HG03064 (cell line): ENCODE data around the gene DPEP1.
"Not testable (repeated sequence)": the region's sequence is repeated elsewhere in the genome, so short reads cannot be mapped to it uniquely, and the experiment has no call there.

ENCODE experiments used
- ATAC-seq: cut with Tn5 transposase; IDR thresholded peaks from one replicate; pipeline ENCODE4 v1.9.1; 2021; ENCODE audit warnings: low read depth; ENCODE audit not compliant: unreplicated experiment

DPEP1 gene

DNA sequence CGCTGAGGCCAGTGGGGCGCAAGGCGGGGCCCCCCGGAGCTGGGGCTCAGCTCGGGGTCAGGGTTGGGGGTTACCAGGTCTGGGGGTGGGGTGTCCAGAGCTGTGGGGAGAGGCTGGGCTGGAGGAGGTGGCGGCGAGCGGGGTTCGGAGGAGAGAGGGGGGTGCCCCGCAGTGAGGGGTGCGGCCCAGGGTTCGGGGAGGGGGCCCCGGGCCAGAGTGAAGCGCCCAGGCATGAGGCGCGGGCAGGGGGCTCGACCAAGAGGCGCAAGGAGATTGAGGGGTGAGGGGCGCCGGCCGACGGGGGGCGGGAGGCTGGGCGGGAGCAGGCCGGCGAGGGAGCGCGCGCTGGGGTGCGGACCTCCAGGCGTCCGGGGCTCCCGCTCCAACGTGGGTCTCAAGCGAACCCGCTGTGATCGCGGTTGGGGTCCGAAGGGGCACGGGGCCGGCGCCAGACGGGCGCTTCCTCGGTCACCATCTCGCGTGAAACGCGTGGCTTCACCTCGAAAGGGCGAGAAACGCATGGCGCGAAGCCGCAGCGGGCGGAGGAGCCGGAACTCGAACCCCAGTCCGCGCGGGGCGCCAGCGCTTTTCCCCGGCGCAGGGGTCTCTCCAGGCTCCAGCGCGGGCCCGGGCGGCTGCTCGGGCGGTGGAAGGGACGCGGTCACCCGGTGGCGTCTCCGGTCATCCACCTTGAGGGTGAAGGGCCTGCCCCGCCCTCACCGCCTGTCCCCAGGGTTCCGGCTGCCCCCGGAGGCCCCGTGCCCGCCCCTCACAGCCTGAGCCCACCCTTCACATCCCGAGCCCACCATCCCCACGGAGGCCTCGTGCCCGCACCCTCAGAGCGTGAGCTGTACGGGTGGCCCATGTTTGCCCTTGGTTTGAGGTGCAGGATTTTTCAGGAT, 37.0 kb upstream of the DPEP1 start:
- no peak for ATAC-seq

DNA sequence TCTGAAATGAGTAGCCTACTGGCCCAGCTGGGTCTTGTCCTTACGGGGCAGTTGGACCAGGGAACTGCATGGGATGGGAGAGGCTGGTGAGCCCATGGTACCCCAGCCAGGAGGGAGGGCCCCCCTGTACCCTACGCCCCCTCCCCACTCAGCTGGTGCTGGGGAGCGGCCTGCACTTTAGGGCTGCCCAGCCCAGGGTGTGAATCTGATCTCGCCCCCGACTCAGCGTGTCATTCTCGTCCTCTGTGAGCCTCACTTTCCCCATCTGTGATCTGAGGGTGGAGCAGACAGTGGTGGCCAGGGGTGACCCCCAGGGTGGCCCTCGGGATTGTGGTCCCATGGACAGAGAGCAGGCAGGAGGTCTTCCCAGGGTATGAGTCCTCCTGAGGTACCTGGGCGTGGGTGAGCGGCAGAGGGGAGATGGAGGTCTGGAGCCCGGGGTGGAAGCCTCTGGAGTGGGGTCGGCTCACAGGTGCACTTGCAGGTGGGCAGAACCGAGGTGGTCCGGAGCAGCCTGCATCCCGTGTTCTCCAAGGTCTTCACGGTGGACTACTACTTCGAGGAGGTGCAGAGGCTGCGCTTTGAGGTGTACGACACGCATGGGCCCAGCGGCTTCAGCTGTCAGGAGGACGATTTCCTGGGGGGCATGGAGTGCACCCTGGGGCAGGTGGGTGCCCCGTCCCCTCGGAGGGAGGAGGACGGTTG, 36.2 kb upstream of the DPEP1 start:
- no peak for ATAC-seq

DNA sequence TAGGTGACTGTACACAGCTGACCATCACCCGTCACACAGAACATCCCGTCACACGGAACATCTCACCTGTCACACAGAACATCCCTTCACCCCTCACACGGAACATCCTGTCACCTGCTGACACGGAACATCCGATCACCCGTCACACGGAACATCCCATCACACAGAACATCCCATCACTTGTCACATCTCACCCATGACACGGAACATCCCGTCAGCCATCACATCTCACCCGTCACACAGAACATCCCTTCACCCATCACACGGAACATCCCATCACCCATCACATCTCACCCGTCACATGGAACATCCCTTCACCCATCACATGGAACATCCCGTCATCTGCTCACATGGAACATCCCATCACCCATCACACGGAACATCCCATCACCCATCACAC, 34.1 kb upstream of the DPEP1 start:
- no peak for ATAC-seq

DNA sequence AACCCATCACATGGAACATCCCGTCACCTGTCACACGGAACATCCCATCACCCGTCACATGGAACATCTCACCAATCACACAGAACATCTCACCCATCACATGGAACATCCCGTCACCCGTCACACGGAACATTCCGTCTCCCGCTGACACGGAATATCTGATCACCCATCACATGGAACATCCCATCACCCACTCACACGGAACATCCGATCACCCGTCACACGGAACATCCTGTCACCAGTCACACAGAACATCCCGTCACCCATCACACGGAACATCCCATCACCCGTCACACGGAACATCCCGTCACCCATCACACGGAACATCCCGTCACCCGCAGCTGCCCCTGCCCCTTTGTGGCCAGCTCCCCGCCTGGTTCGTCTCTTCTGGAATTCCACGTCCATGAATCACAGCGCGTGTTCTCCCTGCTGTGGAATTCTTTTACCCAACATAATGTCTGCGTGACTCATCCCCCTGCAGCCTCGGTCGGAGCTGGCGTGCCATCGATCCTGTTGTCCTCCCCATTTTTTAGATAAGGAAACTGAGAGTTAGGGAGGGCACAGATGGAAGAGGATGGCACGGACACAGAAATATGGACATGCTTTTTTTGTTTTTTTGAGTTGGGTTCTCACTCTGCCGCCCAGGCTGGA, 32.3 kb upstream of the DPEP1 start:
- ATAC-seq: no peak

DNA sequence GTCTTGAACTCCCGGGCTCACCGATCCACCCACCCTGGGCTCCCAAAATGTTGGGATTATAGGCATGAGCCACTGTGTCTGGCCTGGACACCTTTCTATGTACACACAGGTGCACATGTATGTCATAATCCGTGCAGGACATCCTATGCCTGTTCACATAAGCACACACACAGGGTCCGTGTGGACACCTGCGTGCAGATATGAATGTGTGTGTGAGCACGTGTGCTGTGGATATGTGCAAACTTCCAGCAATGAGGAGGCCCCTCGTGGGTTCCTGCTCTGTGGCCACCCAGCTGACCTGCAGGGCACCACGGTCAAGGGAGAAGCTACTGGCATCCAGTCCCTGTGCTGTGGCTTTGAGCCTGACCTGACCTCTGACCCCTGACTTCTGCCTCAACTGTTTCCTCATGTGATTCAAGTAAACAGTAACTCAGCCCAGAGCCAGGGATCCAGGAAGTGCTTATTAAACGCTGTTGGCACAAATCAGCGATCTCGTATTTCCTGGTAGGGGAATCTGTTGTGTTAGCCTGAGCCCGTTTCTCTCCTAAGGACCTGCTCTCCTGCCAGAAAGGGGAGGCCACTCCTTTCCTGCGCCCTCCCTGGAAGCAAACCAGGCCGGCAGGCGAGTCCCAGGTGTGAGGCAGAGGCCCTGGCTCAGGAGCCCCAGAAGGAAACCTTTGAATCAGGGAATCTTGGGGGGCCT, 31.4 kb upstream of the DPEP1 start:
- no peak for ATAC-seq

DNA sequence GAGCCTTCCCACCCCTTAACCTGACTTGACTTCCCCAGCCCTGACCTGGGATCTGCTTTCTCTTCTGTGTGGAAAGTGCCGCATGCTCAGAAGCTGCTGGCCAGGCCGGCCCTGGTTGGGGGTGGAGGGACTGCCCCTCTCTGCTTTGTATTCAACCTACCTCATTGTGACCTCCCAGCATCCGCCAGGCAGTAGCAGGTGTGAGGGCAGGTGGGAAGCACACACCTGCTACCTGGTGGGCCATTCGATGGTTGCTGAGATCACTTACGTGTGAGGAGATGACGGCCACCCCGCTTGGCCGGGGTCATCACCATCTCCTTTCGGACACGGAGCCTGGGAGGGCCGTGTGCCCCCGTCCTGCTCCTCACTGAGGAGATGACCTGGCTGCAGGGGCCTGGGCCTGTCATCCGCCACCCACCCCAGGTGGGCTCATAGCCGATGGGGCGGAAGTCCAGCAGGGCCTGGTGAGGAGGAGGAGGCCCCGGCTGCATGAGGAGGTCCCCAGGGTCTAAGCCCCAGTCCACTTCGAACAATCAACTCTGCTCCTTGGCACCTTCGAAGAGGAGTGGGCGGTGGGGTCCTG, 30.7 kb upstream of the DPEP1 start:
- ATAC-seq: no peak

DNA sequence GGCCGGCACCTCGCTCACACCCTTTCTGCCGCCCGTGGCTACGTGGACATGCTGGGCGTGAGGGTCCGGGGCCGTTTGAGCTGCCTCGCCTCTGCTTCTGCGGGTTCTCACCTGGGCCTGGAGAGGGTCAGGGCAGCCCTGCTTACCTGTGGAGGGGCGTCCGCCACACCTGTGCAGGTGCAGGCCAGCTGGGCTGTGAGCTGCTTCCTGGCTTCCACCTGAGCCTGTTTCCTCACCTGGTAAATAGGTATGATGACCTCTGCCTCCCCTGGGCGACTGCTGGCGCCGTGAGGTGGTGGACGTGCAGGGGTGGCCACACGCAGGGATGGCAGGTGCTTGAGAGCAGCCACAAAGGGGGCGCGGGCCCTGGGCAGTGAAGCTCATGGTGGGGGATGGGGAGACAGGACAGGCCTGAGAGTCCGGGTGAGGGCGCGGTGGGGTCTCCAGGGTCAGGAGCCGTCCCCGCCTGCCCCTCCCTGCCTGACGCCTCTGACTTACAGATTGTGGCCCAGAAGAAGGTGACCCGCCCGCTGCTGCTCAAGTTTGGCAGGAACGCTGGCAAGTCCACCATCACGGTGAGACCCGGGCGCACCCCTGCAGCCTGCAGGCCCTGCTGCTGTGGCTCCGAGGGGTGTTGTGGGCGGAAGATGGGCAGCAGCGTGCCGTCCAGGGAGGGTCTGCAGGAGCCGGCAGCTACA, 30.1 kb upstream of the DPEP1 start:
- no peak for ATAC-seq

DNA sequence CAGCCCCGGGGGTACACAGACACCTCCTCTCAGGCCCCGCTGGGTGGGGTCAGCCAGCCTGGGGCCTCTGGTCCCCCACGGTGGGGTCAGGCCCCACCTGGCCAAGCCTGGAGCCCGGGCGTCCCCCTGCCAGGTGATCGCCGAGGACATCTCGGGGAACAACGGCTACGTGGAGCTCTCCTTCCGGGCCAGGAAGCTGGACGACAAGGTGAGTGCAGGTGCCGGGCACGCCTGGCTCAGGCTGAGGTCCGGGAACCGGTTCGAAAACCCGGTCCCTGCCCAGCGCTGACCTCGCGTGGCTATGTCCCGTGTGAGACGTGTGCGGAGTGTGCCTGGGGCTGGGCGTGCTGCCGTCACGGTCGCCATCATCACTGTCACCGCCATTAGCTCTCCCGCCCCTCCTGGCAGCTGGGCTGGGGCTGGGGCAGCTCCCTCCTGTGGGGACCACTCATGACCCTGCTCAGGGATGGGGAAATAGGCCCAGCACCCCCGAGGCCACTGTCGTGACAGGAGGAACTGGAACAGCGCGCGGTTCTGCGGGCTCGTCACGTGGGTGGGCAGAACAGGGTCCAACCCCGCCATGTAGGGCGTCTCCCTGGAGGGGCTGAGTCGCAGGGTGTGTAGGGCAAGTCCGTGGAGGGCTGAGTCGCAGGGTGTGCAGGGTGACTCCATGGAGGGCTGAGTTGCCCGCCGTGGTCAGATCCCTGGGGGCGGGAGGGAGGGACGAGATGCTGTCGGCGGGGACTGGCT, 29.4 kb upstream of the DPEP1 start:
- no peak for ATAC-seq

DNA sequence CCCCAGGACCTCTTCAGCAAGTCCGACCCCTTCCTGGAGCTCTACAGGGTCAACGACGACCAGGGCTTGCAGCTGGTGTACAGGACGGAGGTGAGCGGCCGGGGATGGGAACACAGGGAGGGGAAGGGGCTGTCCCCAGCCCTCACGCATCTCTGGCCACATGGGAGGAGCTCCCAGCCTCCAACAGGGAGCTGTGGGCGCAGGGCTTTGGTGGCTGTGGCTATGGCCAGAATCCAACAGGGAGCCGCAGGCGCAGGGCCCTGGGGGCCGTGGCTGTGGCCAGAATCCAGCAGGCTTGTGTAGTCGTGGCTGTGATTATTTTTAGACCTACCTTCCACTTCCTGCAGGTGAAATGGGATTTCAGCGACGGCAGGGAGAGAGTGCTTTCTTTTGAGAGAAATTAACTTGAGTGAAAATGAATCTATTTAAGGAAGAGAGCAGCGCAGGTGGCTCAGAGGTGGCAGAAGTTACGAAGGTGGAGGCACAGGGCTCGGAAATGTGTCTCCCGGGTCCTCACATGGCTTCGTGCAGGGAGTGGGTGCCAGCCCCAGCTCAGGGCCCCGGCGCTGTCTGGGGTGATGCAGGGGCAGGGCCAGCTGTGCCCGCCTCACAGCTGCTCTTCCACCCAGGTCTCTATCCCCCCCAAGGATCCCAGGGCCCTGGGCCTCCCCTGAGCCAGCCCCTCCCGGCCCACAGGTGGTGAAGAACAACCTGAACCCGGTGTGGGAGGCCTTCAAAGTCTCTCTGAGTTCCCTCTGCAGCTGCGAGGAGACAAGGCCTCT, 28.5 kb upstream of the DPEP1 start:
- no peak for ATAC-seq

DNA sequence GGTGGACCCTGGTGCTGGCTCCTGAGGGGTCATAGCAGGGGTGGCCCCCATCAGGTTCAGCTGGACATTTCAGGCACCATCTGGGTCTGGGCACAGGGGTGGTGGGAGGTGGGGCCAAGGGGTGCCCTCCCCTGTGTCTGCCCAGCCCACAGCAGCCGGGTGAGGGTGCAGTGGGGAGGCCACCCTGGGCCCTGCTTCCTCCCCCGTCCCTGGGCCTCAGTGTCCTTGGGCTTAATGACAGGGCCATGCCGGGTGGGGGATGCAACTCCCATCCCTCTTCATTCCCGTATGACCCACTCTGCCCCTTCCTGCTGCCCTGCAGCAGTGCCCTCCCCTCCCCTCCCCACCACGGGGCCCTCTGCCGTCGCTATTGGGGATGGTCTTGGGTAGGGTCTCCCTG, 27.2 kb upstream of the DPEP1 start:
- no peak for ATAC-seq

DNA sequence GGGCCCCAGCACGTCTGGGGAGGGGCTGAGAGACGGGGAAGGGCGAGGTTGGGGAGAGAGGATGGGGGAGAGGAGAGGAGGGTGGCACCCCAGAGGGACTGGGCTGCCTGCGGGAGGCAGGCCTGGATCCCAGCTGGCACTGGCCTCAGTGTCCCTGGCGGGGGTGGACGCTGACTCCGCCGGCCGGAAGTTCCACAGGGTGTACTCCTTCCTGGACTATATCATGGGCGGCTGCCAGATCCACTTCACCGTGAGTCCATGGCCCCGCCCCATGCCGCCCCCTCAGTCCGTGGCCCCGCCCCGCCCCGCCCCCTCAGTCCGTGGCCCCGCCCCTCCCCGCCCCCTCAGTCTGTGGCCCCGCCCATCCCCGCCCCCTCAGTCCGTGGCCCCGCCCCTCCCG, 26.6 kb upstream of the DPEP1 start:
- no peak for ATAC-seq

DNA sequence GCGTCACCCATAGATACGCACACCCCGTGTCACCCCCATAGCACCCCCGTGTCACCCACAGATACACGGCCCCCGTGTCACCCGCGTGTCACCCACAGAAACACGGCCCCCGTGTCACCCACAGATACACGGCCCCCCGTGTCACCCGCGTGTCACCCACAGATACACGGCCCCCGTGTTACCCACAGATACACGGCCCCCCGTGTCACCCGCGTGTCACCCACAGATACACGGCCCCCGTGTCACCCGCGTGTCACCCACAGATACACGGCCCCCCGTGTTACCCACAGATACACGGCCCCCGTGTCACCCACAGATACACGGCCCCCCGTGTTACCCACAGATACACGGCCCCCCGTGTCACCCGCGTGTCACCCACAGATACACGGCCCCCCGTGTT, 25.8 kb upstream of the DPEP1 start:
- ATAC-seq: not testable (repeated sequence)

DNA sequence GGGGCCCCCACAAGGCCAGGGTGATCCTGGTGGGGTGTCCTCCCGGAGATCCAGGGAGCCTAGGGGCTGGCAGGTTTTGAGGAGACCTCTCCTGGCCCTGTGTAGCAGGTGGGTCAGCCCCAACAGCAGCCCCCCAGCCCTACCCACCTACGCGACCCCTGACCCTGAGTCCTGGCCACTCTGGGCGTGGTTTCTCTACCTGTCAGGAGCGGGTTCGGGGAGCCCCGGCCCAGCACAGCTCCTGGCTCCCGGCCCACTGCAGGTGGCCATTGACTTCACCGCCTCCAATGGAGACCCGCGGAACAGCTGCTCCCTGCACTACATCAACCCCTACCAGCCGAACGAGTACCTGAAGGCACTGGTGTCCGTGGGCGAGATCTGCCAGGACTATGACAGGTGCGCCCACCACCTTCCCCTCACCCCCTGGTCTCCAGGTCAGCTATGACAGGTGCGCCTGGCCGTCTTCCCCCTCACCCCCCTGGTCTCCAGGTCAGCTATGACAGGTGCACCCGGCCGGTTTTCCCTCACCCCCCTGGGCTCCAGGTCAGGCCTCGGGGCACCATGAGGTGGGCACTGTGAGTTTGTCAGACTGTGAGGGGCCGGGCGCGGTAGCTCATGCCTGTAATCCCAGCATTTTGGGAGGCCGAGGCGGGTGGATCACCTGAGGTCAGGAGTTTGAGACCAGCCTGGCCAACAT, 24.9 kb upstream of the DPEP1 start:
- ATAC-seq: no peak

DNA sequence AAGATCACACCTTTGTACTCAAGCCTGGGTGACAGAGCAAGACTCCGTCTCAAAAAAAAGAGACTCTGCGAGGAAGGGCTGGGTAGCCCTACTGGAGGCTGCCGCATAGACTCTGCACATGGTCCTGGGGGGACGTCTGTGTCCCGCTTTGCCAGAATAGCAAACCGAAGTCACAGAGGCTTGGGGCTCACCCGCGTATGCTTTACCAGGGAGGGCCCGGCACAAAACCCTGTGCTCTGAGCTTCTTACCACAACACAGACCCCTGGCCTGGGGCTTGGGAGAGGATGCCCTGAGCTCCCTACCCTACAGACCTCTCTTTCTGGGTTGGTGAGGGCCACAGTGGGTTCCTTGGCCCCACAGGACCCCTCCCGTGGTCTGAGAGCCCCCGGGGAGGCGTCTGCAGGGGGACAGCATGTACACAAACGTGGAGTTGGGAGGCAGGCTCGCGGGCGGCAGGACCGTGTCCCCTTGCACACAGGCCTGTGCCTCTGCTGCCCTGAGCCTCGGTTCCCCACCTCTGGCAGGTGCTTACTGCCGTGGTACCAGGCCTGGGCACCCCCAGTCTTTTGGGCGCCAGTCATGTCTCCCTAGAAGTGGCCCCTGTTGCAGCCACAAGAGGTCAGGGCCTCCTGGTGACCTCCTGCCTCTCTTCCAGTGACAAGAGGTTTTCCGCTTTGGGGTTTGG, 24.1 kb upstream of the DPEP1 start:
- no peak for ATAC-seq

DNA sequence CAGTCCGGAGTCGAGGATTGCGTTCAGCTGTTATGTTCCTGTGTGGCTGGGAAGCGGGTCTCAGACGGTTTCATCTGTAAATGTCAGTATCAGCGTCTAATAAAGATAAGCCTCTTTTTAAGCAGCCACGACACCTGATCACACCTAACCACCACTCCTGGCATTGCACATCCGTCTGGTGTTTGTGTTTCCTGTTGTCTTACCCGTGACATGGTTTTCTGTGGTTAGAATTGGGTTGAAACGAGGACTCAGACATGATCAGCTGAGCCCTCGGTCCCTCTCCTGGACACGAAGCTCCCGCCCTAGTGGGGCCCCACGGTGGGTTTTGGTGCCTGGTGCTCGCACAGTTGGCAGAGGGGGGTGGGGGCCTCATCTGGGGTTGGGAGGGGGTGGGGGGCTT, 19.6 kb upstream of the DPEP1 start:
- ATAC-seq: no peak

DNA sequence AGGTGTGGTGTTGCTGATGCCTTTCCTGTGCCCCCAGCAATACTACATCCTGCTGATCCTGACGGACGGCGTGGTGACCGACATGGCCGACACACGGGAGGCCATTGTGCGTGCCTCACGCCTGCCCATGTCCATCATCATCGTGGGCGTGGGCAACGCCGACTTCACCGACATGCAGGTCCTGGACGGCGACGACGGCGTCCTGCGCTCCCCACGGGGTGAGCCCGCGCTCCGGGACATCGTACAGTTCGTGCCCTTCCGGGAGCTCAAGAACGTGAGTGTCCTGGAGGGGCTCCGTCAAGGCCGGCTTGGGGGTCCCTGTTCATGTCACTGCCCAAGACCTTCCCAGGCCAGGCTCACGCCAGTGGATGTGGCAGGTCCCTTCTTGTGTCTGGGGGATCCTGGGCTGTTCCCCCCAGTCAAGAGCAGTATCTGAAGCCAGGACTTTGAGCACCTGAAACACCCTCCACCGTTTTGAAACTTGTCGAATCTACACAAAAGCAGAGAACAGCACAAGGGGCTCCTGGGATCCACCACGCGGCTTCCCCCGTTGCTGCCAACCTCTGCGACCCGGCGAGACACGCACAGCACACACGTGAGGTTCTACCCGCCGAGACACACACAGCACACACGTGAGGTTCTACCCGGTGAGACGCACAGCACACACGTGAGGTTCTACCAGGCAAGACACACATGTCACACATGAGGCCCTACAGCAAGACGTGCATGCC, 17.9 kb upstream of the DPEP1 start:
- no peak for ATAC-seq
